ENCODE measurements around the gene KCNIP1.

DNA sequence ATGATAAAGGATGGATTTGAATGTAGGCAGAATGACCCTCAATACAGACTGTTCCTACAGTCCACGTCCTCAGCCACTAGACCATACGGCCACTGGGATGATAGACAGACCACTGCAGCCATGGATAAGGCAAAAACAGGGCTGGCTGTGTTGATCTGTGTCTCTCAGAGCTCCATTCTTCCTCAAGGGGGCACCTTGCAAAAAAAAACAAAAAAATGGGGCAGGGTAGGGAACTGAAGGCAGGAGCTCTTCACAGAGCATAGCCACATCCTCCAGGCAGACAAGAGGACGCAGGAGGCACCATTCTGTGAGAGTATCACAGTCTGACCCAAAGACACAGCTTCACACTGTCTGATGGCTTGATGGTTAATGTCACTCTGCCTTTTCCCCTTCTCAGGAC is 218.5 kb downstream of the KCNIP1 start:
- TF ChIP-seq ELF1 (IDR thresholded peaks at IDR 0.05; ENCODE audit: borderline replicate concordance, low read depth), result no peak
- TF ChIP-seq, protein P1, sequence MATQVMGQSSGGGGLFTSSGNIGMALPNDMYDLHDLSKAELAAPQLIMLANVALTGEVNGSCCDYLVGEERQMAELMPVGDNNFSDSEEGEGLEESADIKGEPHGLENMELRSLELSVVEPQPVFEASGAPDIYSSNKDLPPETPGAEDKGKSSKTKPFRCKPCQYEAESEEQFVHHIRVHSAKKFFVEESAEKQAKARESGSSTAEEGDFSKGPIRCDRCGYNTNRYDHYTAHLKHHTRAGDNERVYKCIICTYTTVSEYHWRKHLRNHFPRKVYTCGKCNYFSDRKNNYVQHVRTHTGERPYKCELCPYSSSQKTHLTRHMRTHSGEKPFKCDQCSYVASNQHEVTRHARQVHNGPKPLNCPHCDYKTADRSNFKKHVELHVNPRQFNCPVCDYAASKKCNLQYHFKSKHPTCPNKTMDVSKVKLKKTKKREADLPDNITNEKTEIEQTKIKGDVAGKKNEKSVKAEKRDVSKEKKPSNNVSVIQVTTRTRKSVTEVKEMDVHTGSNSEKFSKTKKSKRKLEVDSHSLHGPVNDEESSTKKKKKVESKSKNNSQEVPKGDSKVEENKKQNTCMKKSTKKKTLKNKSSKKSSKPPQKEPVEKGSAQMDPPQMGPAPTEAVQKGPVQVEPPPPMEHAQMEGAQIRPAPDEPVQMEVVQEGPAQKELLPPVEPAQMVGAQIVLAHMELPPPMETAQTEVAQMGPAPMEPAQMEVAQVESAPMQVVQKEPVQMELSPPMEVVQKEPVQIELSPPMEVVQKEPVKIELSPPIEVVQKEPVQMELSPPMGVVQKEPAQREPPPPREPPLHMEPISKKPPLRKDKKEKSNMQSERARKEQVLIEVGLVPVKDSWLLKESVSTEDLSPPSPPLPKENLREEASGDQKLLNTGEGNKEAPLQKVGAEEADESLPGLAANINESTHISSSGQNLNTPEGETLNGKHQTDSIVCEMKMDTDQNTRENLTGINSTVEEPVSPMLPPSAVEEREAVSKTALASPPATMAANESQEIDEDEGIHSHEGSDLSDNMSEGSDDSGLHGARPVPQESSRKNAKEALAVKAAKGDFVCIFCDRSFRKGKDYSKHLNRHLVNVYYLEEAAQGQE (IDR thresholded peaks at IDR 0.05; ENCODE audit: low read depth), result no peak
- TF ChIP-seq YY1 (IDR thresholded peaks at IDR 0.05; ENCODE audit: extremely low read depth, insufficient replicate concordance, low read depth, low read length), result no peak
- no peak for TF ChIP-seq EZH2 (IDR thresholded peaks at IDR 0.05)
- TF ChIP-seq, protein P2, sequence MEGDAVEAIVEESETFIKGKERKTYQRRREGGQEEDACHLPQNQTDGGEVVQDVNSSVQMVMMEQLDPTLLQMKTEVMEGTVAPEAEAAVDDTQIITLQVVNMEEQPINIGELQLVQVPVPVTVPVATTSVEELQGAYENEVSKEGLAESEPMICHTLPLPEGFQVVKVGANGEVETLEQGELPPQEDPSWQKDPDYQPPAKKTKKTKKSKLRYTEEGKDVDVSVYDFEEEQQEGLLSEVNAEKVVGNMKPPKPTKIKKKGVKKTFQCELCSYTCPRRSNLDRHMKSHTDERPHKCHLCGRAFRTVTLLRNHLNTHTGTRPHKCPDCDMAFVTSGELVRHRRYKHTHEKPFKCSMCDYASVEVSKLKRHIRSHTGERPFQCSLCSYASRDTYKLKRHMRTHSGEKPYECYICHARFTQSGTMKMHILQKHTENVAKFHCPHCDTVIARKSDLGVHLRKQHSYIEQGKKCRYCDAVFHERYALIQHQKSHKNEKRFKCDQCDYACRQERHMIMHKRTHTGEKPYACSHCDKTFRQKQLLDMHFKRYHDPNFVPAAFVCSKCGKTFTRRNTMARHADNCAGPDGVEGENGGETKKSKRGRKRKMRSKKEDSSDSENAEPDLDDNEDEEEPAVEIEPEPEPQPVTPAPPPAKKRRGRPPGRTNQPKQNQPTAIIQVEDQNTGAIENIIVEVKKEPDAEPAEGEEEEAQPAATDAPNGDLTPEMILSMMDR (IDR thresholded peaks at IDR 0.05 in 2 of 3, conservative IDR thresholded peaks at IDR 0.05 in 1 of 3; ENCODE audit: borderline replicate concordance in 1 of 3, insufficient read depth in 1 of 3, low read depth in 2 of 3, low read length in 2 of 3), result no peak
- no peak for TF ChIP-seq TCF7L2 (IDR thresholded peaks at IDR 0.05; ENCODE audit: borderline replicate concordance, extremely low read depth, insufficient read depth, insufficient read length)
- TF ChIP-seq, protein P3, sequence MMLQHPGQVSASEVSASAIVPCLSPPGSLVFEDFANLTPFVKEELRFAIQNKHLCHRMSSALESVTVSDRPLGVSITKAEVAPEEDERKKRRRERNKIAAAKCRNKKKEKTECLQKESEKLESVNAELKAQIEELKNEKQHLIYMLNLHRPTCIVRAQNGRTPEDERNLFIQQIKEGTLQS (IDR thresholded peaks at IDR 0.05), result no peak
